Sigmoid colon (tissue), 7 donors: Measurements from ENCODE around the gene EFCAB8. TPM values are rescaled to one million over a fixed set of nuclear protein-coding genes. Genes with fewer than 3 reads are reported as not detected.

ENCODE experiments used
- DNase-seq: peaks from one replicate; pipeline ENCODE4 v3.0.0-alpha.2; 2019
- H3K27ac ChIP-seq, 4 donors: fragments of 200-600 bp; sonication (generic); one replicate each; pipeline ENCODE4 v1.5.1; 2016 to 2019; ENCODE audit warnings: mild to moderate bottlenecking in 1 of 4
- H3K27me3 ChIP-seq, 3 donors: fragments of 200-600 bp; sonication (generic); one replicate each; pipeline ENCODE4 v1.5.1; 2019; ENCODE audit warnings: mild to moderate bottlenecking in 1 of 3
- H3K36me3 ChIP-seq, 4 donors: fragments of 200-600 bp; sonication (generic); one replicate each; pipeline ENCODE4 v1.5.1; 2016 to 2019
- H3K4me1 ChIP-seq, 4 donors: fragments of 200-600 bp; sonication (generic); one replicate each; pipeline ENCODE4 v1.5.1; 2017 to 2019
- H3K4me3 ChIP-seq, 4 donors: fragments of 200-600 bp; sonication (generic); one replicate each; pipeline ENCODE4 v1.5.1; 2017 to 2019; ENCODE audit warnings: mild to moderate bottlenecking in 2 of 4, moderate library complexity in 1 of 4
- H3K9me3 ChIP-seq, 4 donors: fragments of 200-600 bp in 3 of 4; sonication (generic) in 3 of 4; one replicate each; pipeline versions ENCODE4 v1.5.1 to v1.6.1; 2013 to 2019
- EP300 ChIP-seq, 4 donors: sonication (generic); formaldehyde crosslinking; IDR thresholded peaks; one replicate each; pipeline ENCODE4 v1.6.1; 2017; ENCODE audit warnings: antibody characterized with exemption in 4 of 4
- POLR2A ChIP-seq, 2 donors: fragments of 450-650 bp; IDR thresholded peaks; one replicate each; pipeline ENCODE4 v1.6.1; 2016; ENCODE audit warnings: antibody characterized with exemption in 2 of 2, mild to moderate bottlenecking in 2 of 2, moderate library complexity in 2 of 2
- POLR2AphosphoS5 ChIP-seq, 4 donors: sonication (generic); formaldehyde crosslinking; IDR thresholded peaks; one replicate each; pipeline ENCODE4 v1.6.1; 2017; ENCODE audit warnings: antibody characterized with exemption in 4 of 4
- WGBS, 2 donors: extraction: QIAGEN DNeasy Blood & Tissue Kit; methylation state at CpG; one replicate each; pipeline ENCODE4 v1.1.7; 2013; 5-methylcytosine and 5-hydroxymethylcytosine counted together
- intact Hi-C: fragments of 100-400 bp; cut with DNase I; formaldehyde crosslinking; loops from one replicate; pipeline ENCODE4 v1.15.1; 2023
- polyA plus RNA-seq, 3 donors: library from polyadenylated mRNA; stranded (reverse); fragments of 200-250 nt; gene quantifications; one replicate each; pipeline ENCODE4 v1.2.3, GENCODE V29; 2013
- total RNA-seq, 4 donors: library from RNA; depleted of rRNA; stranded (reverse); fragments of >200 nt; gene quantifications; one replicate each; pipeline ENCODE4 v1.1.0, GENCODE V29; 2016
- TF ChIP-seq, protein P1 (sequence below), 4 experiments: fragments of 450-650 bp in 3 of 4; fragments of 200-600 bp in 1 of 4; IDR thresholded peaks; one replicate each; pipeline ENCODE4 v1.5.1; 2016 to 2019; ENCODE audit warnings: antibody characterized with exemption in 4 of 4, mild to moderate bottlenecking in 3 of 4, moderate library complexity in 2 of 4
- donor health status: healthy with polysubstance abuse.
- donor health status: Bipolar disorder and iron deficiency.
- donor health status: healthy.

EFCAB8 gene
- total and polyA plus RNA-seq, 7 donors = 0.06 to 0.83 (median 0.60) TPM; not detected in 3

DNA sequence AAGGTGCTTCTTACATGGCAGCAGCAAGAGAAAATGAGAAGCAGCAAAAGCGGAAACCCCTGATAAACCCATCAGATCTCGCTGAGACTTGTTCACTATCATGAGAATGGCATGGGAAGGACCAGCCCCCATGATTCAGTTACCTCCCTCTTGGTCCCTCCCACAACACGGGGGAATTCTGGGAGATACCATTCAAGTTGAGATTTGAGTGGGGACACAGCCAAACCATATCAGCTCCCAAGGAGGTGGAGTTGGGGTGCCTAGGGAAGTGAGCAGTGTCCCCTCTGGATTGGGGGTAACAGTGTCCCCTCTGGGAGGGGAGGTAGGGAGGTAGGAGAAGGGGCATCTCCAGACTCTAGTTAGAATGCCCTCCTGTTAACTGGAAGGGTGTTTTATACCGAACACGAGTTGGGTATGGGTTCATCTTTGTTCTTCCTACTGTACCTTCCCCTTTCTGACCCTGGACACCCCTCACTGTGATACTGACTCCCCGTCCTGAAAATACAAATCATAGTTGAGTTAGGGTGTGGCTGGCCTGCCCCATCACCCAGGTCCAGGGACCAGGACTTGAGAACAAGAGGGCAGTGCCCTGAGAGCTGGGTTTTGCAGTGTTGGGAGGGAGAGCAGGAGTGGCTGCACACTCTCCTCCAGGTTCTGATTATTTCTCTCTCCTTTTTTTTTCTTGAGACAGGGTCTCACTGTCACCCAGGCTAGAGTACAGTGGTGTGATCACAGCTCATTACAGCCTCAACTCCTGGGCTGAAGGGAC is 62.0 kb downstream of the EFCAB8 start:
- Histone ChIP-seq H3K9me3 (peaks cover 0 to 6% (median 4%) of the 10 kb centered on the region in 4 donors), H3K4me1 (no peaks in the 10 kb centered on the region), H3K36me3 (no peaks in the 10 kb centered on the region), H3K4me3 (no peak overlapping the region), H3K27ac (no peak overlapping the region), H3K27me3 (no peaks in the 10 kb centered on the region)
- no peak for DNase-seq
- no peak for TF ChIP-seq POLR2AphosphoS5 (IDR thresholded peaks at IDR 0.05)
- no peak for TF ChIP-seq POLR2A (IDR thresholded peaks at IDR 0.05)
- no peak for TF ChIP-seq EP300 (IDR thresholded peaks at IDR 0.05)
- TF ChIP-seq, protein P1, sequence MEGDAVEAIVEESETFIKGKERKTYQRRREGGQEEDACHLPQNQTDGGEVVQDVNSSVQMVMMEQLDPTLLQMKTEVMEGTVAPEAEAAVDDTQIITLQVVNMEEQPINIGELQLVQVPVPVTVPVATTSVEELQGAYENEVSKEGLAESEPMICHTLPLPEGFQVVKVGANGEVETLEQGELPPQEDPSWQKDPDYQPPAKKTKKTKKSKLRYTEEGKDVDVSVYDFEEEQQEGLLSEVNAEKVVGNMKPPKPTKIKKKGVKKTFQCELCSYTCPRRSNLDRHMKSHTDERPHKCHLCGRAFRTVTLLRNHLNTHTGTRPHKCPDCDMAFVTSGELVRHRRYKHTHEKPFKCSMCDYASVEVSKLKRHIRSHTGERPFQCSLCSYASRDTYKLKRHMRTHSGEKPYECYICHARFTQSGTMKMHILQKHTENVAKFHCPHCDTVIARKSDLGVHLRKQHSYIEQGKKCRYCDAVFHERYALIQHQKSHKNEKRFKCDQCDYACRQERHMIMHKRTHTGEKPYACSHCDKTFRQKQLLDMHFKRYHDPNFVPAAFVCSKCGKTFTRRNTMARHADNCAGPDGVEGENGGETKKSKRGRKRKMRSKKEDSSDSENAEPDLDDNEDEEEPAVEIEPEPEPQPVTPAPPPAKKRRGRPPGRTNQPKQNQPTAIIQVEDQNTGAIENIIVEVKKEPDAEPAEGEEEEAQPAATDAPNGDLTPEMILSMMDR (IDR thresholded peaks at IDR 0.05) = no peak
- intact Hi-C loops = no loop called here
- 74 to 88% methylated on average over 6 of the region's 6 CpGs for WGBS, 2 donors

GRCh38 chr20:32922466-32922865 is 63.7 kb downstream of the EFCAB8 start:
- WGBS, 2 donors = 61 to 80% methylated on average over 3 of the region's 3 CpGs
- no peaks in the 10 kb centered on the region for H3K4me1 ChIP-seq
- H3K27ac ChIP-seq = no peak overlapping the region
- intact Hi-C loops = no loop called here
- no peaks in the 10 kb centered on the region for H3K9me3 ChIP-seq
- no peak overlapping the region for H3K4me3 ChIP-seq
- H3K27me3 ChIP-seq = no peaks in the 10 kb centered on the region
- TF ChIP-seq EP300 (IDR thresholded peaks at IDR 0.05) (no peak), POLR2AphosphoS5 (IDR thresholded peaks at IDR 0.05) (no peak), POLR2A (IDR thresholded peaks at IDR 0.05) (no peak)
- TF ChIP-seq, protein P1 (IDR thresholded peaks at IDR 0.05) = no peak
- H3K36me3 ChIP-seq = no peaks in the 10 kb centered on the region
- no peak for DNase-seq

GRCh38 chr20:32924781-32925180 is 66.1 kb downstream of the EFCAB8 start:
- Histone ChIP-seq H3K4me1 (no peaks in the 10 kb centered on the region), H3K9me3 (no peaks in the 10 kb centered on the region), H3K27ac (no peak overlapping the region), H3K4me3 (no peak overlapping the region), H3K36me3 (no peaks in the 10 kb centered on the region), H3K27me3 (no peaks in the 10 kb centered on the region)
- intact Hi-C loops = no loop called here
- DNase-seq = no peak
- 91 to 98% methylated on average over 1 of the region's 1 CpG for WGBS, 2 donors
- TF ChIP-seq POLR2A (IDR thresholded peaks at IDR 0.05) (no peak), POLR2AphosphoS5 (IDR thresholded peaks at IDR 0.05) (no peak), EP300 (IDR thresholded peaks at IDR 0.05) (no peak)
- TF ChIP-seq, protein P1 (IDR thresholded peaks at IDR 0.05) = no peak

DNA sequence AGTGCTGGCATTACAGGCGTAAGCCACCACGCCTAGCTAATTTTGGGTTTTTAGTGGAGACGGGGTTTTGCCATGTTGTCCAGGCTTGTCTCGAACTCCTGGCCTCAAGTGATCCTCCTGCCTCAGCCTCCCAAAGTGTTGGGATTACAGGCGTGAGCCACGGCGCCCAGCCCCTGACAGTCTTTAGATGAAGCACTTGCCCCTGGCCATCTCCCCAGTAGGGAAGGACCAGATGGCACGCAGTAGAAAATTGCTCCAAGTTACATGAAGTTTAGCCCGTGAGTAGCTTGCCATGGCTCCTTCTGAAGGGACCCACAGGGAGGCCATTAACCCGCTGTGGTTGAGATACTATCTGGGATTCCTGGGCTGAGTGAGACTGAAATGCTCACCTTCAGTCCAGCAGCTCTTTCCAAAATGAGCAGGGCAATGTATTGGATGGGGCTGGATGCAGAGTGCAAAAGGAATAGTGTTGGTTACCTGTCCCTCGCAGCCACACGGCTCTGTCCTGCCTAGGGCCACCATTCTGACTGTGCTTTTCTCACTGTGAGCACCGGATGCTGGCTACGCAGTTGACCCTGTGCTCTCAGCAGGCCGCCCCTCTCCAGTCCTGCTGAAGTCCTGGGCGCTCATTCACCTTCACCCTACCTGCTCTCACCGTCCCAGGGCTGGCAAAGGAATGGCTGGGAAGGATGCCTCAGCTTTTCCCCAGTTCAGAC is 66.9 kb downstream of the EFCAB8 start:
- 85 to 88% methylated on average over 17 of the region's 17 CpGs for WGBS, 2 donors

More for the DNA sequence above, 66.9 kb downstream of the EFCAB8 start:
- H3K36me3 ChIP-seq = no peaks in the 10 kb centered on the region
- intact Hi-C loops = no loop called here
- H3K4me1 ChIP-seq = no peaks in the 10 kb centered on the region
- H3K27me3 ChIP-seq = no peaks in the 10 kb centered on the region
- H3K4me3 ChIP-seq = no peak overlapping the region
- no peak for DNase-seq
- TF ChIP-seq, protein P1 (IDR thresholded peaks at IDR 0.05) = no peak
- no peak for TF ChIP-seq POLR2AphosphoS5 (IDR thresholded peaks at IDR 0.05)
- TF ChIP-seq EP300 (IDR thresholded peaks at IDR 0.05) = no peak
- no peak for TF ChIP-seq POLR2A (IDR thresholded peaks at IDR 0.05)
- H3K27ac ChIP-seq = no peak overlapping the region
- H3K9me3 ChIP-seq = no peaks in the 10 kb centered on the region
